Left lung (tissue), 10 donors: ENCODE measurements around the gene MRGPRD. TPM values are rescaled to one million over a fixed set of nuclear protein-coding genes. Genes with fewer than 3 reads are reported as not detected.

Source experiments
- ATAC-seq: fragments of 200-7000 bp; cut with Tn5 transposase; one replicate; pipeline ENCODE4 v1.9.1; 2020; ENCODE audit warnings: moderate library complexity
- DNase-seq, 4 donors: peaks; one replicate each; pipeline ENCODE4 v3.0.0-alpha.2; 2013 to 2020
- H3K27ac ChIP-seq, 2 donors: fragments of 200-600 bp; sonication (generic) in 1 of 2; one replicate each; pipeline versions ENCODE4 v1.5.0 to v1.8.0; 2020 to 2021
- H3K27me3 ChIP-seq, 2 donors: fragments of 200-600 bp; sonication (generic) in 1 of 2; one replicate each; pipeline versions ENCODE4 v1.5.0 to v1.8.0; 2020 to 2021
- H3K36me3 ChIP-seq, 2 donors: fragments of 200-600 bp; sonication (generic) in 1 of 2; one replicate each; pipeline versions ENCODE4 v1.5.0 to v1.8.0; 2020 to 2021
- H3K4me1 ChIP-seq, 2 donors: fragments of 200-600 bp; one replicate each; pipeline ENCODE4 v1.8.0; 2021
- H3K4me3 ChIP-seq, 2 donors: fragments of 200-600 bp; sonication (generic) in 1 of 2; one replicate each; pipeline versions ENCODE4 v1.5.0 to v1.8.0; 2020 to 2021; ENCODE audit warnings: mild to moderate bottlenecking in 1 of 2
- H3K9me3 ChIP-seq, 2 donors: fragments of 200-600 bp; sonication (generic) in 1 of 2; one replicate each; pipeline versions ENCODE4 v1.5.0 to v1.8.0; 2020 to 2021
- CTCF ChIP-seq, 2 donors: fragments of 200-600 bp; sonication (generic) in 1 of 2; IDR thresholded peaks; one replicate each; pipeline versions ENCODE4 v1.5.0 to v1.8.0; 2021; ENCODE audit warnings: antibody characterized with exemption in 2 of 2
- intact Hi-C, 2 donors: fragments of 100-400 bp; cut with DNase I; formaldehyde crosslinking; loops; one replicate each; pipeline versions ENCODE4 v1.11.2 to v1.14.2; 2022
- polyA plus RNA-seq, 6 donors: library from polyadenylated mRNA; unstranded; fragments of 120-200 nt; gene quantifications; one replicate each; pipeline ENCODE4 v1.2.1, GENCODE V29; 2013; ENCODE audit not compliant: insufficient read length in 6 of 6
- total RNA-seq, 2 donors: library from RNA; stranded (reverse); fragmentation: NEBNext Ultra II Directional; extraction: Animal tissue kit (Norgen Biotek cat#: 25700); gene quantifications; one replicate each; pipeline ENCODE4 v1.2.1, GENCODE V29; 2021
- donor health status: DM: no; HTN: yes; CAD: no.
- donor health status: DM: no; HTN: no; CAD: no.

Gene MRGPRD
- total and polyA plus RNA-seq, 8 donors = not detected

DNA sequence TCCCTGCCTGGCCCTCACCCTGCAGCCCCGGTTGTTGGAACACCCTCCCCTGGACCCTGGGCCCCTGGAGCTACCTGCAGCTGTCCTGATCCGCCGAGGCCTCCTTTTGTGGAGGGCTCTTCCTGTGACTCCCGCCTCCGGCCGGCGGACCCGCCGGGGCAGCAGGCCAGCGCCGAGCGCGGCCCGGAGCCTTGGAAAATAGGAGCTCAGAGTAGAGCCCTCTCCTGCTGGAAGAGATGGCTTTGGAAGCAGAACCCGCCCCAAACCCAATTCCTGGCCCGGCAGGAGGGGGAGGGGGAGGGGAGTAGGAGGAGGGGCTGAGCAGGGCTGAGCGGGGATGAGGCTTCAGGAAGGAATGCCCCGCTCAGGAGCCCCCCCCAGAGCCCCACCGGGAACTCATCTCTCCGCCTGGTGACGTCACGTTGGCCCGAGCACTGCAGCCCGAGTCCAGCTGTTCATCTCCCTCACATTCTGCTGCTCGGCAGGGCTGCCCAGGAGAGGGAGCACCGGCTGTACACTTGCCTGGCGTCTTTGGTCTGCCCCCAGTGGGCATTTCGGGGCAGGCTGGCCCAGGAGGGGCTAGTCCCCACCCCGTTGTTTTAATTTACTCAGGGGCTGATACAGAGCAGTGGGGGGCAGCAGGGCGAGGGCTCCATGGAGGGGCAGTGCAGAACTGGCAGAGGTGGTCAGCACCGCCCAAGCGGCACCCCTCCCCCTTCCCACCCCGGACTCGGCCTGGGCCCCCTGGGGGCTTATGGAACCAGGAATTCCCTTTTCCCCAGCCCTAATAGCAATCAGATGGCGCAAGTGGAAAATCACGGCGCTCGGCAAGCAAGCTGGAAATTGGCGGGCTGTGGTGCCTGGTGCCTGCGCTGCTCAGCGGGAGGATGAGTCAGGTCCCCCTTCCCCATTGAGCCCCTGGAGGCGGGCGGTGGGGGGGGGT is 32.5 kb upstream of the MRGPRD start, which contains the start of gene MRGPRF:
TSS of gene MRGPRF (minus strand) at position 238 of the 943 bp plus-strand sequence. CDS start 3,345 bp downstream, outside the sequence.
- peak within 1 kb of the TSS; percentile 32 to 44 for H3K4me3 ChIP-seq
- peaks cover 10 to 42% of the 10 kb centered on the region in 2 donors for H3K4me1 ChIP-seq
- peak; percentile 51 for ATAC-seq
- intact Hi-C loops = no loop called here
- no peaks in the 10 kb centered on the region for H3K36me3 ChIP-seq
- H3K9me3 ChIP-seq = no peaks in the 10 kb centered on the region
- peak in 1 of 2 donors; percentile 22 for TF ChIP-seq CTCF (IDR thresholded peaks at IDR 0.05)
- H3K27ac ChIP-seq = peak within 1 kb of the TSS; percentile 41 to 72
- peaks cover 14 to 73% of the 10 kb centered on the region in 2 donors for H3K27me3 ChIP-seq
- DNase-seq = peak; percentile 49 to 88 (median 76)

- H3K36me3 ChIP-seq = no peaks in the 10 kb centered on the region
- H3K27me3 ChIP-seq = peaks cover 14 to 81% of the 10 kb centered on the region in 2 donors
- no peak for ATAC-seq
- peak overlapping the region; percentile 32 to 44 for H3K4me3 ChIP-seq
- H3K4me1 ChIP-seq = peaks cover 10 to 44% of the 10 kb centered on the region in 2 donors
- peak overlapping the region; percentile 41 to 72 for H3K27ac ChIP-seq
- H3K9me3 ChIP-seq = no peaks in the 10 kb centered on the region
- TF ChIP-seq CTCF (IDR thresholded peaks at IDR 0.05) = no peak
- DNase-seq = peak in 1 of 4 donors; percentile 53
- intact Hi-C loops = no loop called here
These were observed 31.6 kb upstream of the MRGPRD start for GRCh38 chr11:69012092-69013008.

- Histone ChIP-seq H3K36me3 (no peaks in the 10 kb centered on the region), H3K27ac (peak overlapping the region in 1 of 2 donors; percentile 72), H3K4me3 (peak overlapping the region; percentile 32 to 44), H3K4me1 (peaks cover 10 to 44% of the 10 kb centered on the region in 2 donors), H3K9me3 (no peaks in the 10 kb centered on the region), H3K27me3 (peaks cover 14 to 88% of the 10 kb centered on the region in 2 donors)
- TF ChIP-seq CTCF (IDR thresholded peaks at IDR 0.05) = no peak
- ATAC-seq = no peak
- intact Hi-C loops = no loop called here
- peak in 1 of 4 donors; percentile 41 for DNase-seq
These were observed 30.9 kb upstream of the MRGPRD start for GRCh38 chr11:69011624-69012091.

DNA sequence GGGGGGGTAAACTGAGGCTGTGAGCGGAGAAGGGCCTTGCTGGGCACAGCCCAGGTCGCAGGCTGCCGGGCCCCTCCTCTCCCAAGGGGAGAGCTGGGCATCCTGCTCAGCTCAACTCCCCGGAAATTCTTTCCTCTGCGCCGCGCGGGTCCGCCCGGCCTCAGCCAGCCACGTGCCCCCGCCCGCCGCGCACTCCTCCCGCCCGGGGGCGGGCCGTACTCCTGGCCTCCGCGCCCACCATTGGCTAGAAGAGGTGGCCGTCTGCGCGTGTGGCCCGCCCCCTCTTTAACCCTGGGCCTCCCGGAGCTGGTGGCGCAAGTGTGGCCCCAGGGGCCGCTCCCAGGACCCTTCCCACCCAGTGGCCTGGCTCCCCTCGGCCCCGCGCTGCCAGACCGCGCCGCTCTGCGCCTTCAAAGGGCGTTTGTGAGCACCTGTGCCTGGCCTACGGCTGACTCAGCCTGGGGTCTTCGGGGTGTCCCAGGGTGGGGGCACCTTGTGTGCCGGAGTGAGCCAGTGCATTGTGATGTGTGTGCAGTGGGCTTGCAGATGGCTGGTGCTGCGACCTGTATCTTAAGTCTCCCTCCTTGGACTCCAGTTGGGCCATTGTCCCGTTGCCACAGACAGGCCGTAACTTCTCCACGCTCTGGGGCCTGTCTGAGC is 30.3 kb upstream of the MRGPRD start:
- peaks cover 14 to 94% of the 10 kb centered on the region in 2 donors for H3K27me3 ChIP-seq
- TF ChIP-seq CTCF (IDR thresholded peaks at IDR 0.05) = no peak
- intact Hi-C loops = no loop called here
- peak overlapping the region in 1 of 2 donors; percentile 63 for H3K27ac ChIP-seq
- ATAC-seq (peak; percentile 72), DNase-seq (peak; percentile 62 to 84 (median 78))
- H3K4me3 ChIP-seq = peak overlapping the region; percentile 24 to 44
- H3K9me3 ChIP-seq = no peaks in the 10 kb centered on the region
- H3K4me1 ChIP-seq = peaks cover 10 to 44% of the 10 kb centered on the region in 2 donors
- no peaks in the 10 kb centered on the region for H3K36me3 ChIP-seq
